ENCODE results near the gene SPRR2B.
"Not testable (repeated sequence)": the region's sequence is repeated elsewhere in the genome, so short reads cannot be mapped to it uniquely, and the experiment has no call there.

The SPRR2B gene

GRCh38 chr1:153032677-153033308 lies 38.6 kb downstream of the SPRR2B start:
- no peak for DNase-seq

GRCh38 chr1:153032073-153032472 lies 39.3 kb downstream of the SPRR2B start:
- DNase-seq = no peak

- DNase-seq = no peak
Observed at GRCh38 chr1:153030895-153031294, 40.5 kb downstream of the SPRR2B start, which contains the start of gene SPRR1B. Gene SPRR1B, plus strand, starts transcription at chr1:153031203. Its CDS starts 1,143 bp downstream, at chr1:153032346.

- no peak for DNase-seq
Observed at GRCh38 chr1:153028766-153029165, 42.6 kb downstream of the SPRR2B start.

- no peak for DNase-seq
Observed at GRCh38 chr1:153025797-153026196, 45.6 kb downstream of the SPRR2B start.

- DNase-seq = no peak
Observed at GRCh38 chr1:153024413-153024812, 47.0 kb downstream of the SPRR2B start.

GRCh38 chr1:153023109-153023508 lies 48.3 kb downstream of the SPRR2B start:
- no peak for DNase-seq

GRCh38 chr1:153022340-153022739 lies 49.1 kb downstream of the SPRR2B start:
- not testable (repeated sequence) for DNase-seq

- not testable (repeated sequence) for DNase-seq
Observed at GRCh38 chr1:153021829-153022228, 49.6 kb downstream of the SPRR2B start.

Data from CD4-positive, alpha-beta T cell treated with Interleukin-21 for 1 hour (primary cell).